HEK293T (cell line): ENCODE data around the gene CFDP1.

ENCODE experiments used
- ARNT ChIP-seq: fragments of 450-650 bp; IDR thresholded peaks from 2 replicates; pipeline ENCODE4 v1.6.1; 2017; ENCODE audit warnings: mild to moderate bottlenecking
- BHLHE40 ChIP-seq: fragments of 450-650 bp; IDR thresholded peaks from 2 replicates; pipeline ENCODE4 v1.6.1; 2016; ENCODE audit warnings: mild to moderate bottlenecking, moderate library complexity, borderline replicate concordance
- ELF4 ChIP-seq: fragments of 450-650 bp; IDR thresholded peaks from 2 replicates; pipeline ENCODE4 v1.6.1; 2017; ENCODE audit warnings: antibody characterized with exemption
- FOXA1 ChIP-seq: fragments of 450-650 bp; IDR thresholded peaks from 2 replicates; pipeline ENCODE4 v1.6.1; 2016; ENCODE audit warnings: mild to moderate bottlenecking
- FOXK2 ChIP-seq: fragments of 450-650 bp; IDR thresholded peaks from 2 replicates; pipeline ENCODE4 v1.6.1; 2016; ENCODE audit warnings: mild to moderate bottlenecking
- FOXM1 ChIP-seq: fragments of 450-650 bp; IDR thresholded peaks from 2 replicates; pipeline ENCODE4 v1.6.1; 2017; ENCODE audit warnings: mild to moderate bottlenecking, borderline replicate concordance
- LEF1 ChIP-seq: fragments of 450-650 bp; IDR thresholded peaks from 2 replicates; pipeline ENCODE4 v1.6.1; 2017; ENCODE audit warnings: mild to moderate bottlenecking, borderline replicate concordance
- NFRKB ChIP-seq: fragments of 450-650 bp; IDR thresholded peaks from 2 replicates; pipeline ENCODE4 v1.6.1; 2016; ENCODE audit warnings: mild to moderate bottlenecking, moderate library complexity
- SP1 ChIP-seq: fragments of 450-650 bp; IDR thresholded peaks from 2 replicates; pipeline ENCODE4 v1.6.1; 2017
- SUZ12 ChIP-seq: fragments of 450-650 bp; IDR thresholded peaks from 2 replicates; pipeline ENCODE4 v1.6.1; 2016; ENCODE audit warnings: mild to moderate bottlenecking
- TARDBP ChIP-seq: fragments of 450-650 bp; IDR thresholded peaks from 2 replicates; pipeline ENCODE4 v1.6.1; 2016

GRCh38 chr16:75402821-75403475 is 30.4 kb downstream of the CFDP1 start:
- TF ChIP-seq FOXM1, result no peak
- TF ChIP-seq FOXK2, result no peak
- TF ChIP-seq SP1, result no peak
- no peak for TF ChIP-seq FOXA1
- no peak for TF ChIP-seq ARNT
- no peak for TF ChIP-seq NFRKB
- no peak for TF ChIP-seq TARDBP
- TF ChIP-seq LEF1, result no peak
- TF ChIP-seq ELF4, result no peak
- TF ChIP-seq BHLHE40, result no peak
- TF ChIP-seq SUZ12, result no peak
